SJCRH30 (cell line): ENCODE data around the gene PRKN. TPM values are rescaled to one million over a fixed set of nuclear protein-coding genes. Genes with fewer than 3 reads are reported as not detected.
"Not testable (repeated sequence)": the region's sequence is repeated elsewhere in the genome, so short reads cannot be mapped to it uniquely, and the experiment has no call there.

Source experiments
- DNase-seq, 2 experiments: peaks; one replicate each; pipeline ENCODE4 v3.0.0-alpha.2; 2015 to 2020
- H3K27ac ChIP-seq: fragments of 250-450 bp; sonication (Bioruptor Pico); 2 replicates; pipeline ENCODE4 v1.5.1; 2020; ENCODE audit warnings: mild to moderate bottlenecking, moderate library complexity
- H3K27me3 ChIP-seq: fragments of 250-450 bp; sonication (Bioruptor Pico); 2 replicates; pipeline ENCODE4 v1.5.1; 2020; ENCODE audit warnings: mild to moderate bottlenecking, moderate library complexity
- H3K36me3 ChIP-seq: fragments of 250-450 bp; sonication (Bioruptor Pico); 2 replicates; pipeline ENCODE4 v1.5.1; 2020; ENCODE audit warnings: mild to moderate bottlenecking, moderate library complexity
- H3K4me1 ChIP-seq: fragments of 250-450 bp; sonication (Bioruptor Pico); 2 replicates; pipeline ENCODE4 v1.5.1; 2020; ENCODE audit warnings: mild to moderate bottlenecking, moderate library complexity
- H3K4me3 ChIP-seq: fragments of 250-450 bp; sonication (Bioruptor Pico); 2 replicates; pipeline ENCODE4 v1.5.1; 2020; ENCODE audit warnings: mild to moderate bottlenecking, moderate library complexity
- H3K9me3 ChIP-seq: fragments of 250-450 bp; sonication (Bioruptor Pico); replicated peaks from 2 replicates; pipeline ENCODE4 v1.5.1; 2020; ENCODE audit warnings: mild to moderate bottlenecking, moderate library complexity
- total RNA-seq: library from RNA; depleted of rRNA; stranded (reverse); fragments of >200 nt; shearing (Covaris generic); gene quantifications from 2 replicates; pipeline ENCODE4 v1.2.3, GENCODE V29; 2014

The PRKN gene
- total RNA-seq, 1 experiment from 2014 or later: not detected

DNA sequence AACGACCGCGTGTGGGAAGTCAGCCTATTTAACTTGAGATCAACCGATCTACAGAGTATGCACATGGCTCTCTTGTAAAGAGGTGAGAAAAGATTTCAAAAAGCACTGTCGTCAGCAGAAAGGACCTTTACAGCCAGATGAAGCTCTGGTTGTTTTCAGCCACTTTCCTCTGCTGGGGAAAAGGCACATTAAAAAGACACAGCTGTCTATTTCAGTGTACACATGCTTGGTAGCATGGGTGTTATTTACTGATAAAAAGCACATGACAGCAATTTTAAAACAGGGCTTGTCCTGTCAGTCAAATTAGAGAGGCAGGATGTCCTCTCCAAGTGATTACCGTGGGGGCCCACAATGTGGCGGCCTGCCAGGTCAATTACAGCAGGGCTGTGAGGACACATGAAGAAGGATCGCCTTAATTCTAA is 188.9 kb downstream of the PRKN start:
- H3K27me3 ChIP-seq: 0 out of 2 replicates have a peak, but pooled peaks cover under 1% of the 10 kb centered on the region
- no peaks in the 10 kb centered on the region for H3K9me3 ChIP-seq
- peaks cover 3% of the 10 kb centered on the region; the same call in 1 of the 2 replicates for H3K4me1 ChIP-seq
- peak; percentile 24 to 35 for DNase-seq
- H3K4me3 ChIP-seq: no peak overlapping the region
- no peaks in the 10 kb centered on the region for H3K36me3 ChIP-seq
- H3K27ac ChIP-seq: no peak overlapping the region

DNA sequence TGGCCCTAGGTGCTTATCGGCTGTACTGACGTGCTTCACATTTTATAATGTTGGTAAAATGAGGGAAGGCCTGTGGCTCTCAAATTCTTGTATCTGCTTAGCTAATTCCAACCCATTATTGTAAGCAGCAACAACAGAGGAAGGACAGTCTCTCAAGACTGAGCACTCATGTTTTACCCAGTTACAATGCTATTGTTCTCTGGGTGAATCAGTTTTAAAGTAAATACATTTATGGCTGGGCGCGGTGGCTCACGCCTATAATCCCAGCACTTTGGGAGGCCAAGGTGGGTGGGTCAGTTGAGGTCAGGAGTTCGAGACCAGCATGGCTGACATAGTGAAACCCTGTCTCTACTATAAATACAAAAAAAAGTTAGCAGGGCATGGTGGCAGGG is 194.6 kb downstream of the PRKN start:
- Histone ChIP-seq H3K9me3 (no peaks in the 10 kb centered on the region), H3K27ac (no peak overlapping the region), H3K27me3 (no peaks in the 10 kb centered on the region), H3K4me3 (no peak overlapping the region), H3K4me1 (no peaks in the 10 kb centered on the region), H3K36me3 (no peaks in the 10 kb centered on the region)
- no peak for DNase-seq

DNA sequence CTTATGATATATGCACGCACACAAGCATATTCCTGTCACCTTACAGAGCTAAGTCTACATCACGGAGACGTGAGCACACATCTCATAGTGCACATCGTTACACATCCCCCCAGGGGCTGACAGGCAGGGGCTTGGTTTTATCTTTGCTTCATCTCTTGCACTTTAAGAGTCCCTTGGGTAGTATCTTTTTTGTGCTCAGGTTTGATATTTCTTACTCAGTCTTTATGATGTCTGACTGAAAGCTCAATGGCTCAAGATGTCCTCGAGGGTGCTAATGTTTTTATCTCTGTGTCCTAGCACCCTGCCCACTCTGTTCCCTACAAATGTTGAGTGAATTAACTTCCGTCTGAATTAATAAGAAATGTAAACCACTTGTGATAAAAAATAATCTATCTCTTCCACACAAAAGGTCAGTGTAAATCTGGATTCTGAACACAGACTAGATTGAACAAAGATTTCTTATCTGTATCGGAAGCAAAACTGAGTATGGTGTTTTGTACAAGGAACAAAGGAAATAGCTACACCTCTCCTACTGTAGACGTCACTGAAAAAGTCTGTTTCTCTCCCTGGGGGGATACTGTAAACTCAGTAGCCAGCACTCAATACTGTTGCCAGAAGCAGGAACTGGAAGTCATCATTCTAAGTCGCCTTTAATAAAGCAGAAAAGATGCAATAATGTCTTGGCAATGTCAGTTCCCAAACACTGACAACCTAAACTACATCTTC is 195.1 kb downstream of the PRKN start:
- H3K27ac ChIP-seq: no peak overlapping the region
- H3K9me3 ChIP-seq: no peaks in the 10 kb centered on the region
- no peak for DNase-seq
- no peaks in the 10 kb centered on the region for H3K27me3 ChIP-seq
- H3K4me3 ChIP-seq: no peak overlapping the region
- H3K4me1 ChIP-seq: no peaks in the 10 kb centered on the region
- H3K36me3 ChIP-seq: no peaks in the 10 kb centered on the region

DNA sequence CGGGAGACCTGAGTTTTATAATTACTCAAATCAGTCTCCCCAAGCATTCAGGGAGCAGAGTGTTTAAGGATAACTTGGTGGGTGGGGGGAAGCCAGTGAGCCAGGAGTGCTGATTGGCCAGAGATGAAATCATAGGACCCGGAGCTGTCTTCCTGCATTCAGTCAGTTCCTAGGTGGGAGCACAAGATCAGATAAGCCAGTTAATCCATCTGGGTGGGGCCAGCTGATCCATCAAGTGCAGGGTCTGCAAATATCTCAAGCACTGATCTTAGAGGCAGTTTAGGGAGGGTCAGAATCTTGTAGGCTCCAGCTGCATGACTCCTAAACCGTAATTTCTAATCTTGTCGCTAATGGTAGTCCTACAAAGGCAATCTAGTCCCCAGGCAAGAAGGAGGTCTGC is 196.2 kb downstream of the PRKN start:
- not testable (repeated sequence) for H3K36me3 ChIP-seq, H3K27me3 ChIP-seq, H3K9me3 ChIP-seq, H3K4me3 ChIP-seq, H3K4me1 ChIP-seq, H3K27ac ChIP-seq, DNase-seq

DNA sequence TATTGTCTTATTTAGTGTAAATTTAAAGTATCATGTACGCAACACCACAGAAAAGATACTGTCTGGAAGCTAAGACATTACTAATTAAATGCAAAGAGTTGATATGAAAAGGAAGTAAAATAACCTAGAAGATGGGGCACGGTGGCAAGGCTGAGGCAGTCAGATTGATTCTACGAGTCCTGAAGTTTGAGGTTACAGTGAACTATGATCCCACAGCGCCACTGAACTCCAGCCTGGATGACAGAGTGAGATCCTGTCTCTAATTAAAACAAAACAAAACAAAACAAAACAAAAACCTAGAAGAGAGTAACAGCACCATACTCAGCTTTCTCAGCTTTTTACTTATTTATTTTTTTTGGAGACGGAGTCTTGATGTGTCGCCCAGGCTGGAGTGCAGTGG is 199.0 kb downstream of the PRKN start:
- H3K36me3 ChIP-seq: no peaks in the 10 kb centered on the region
- H3K9me3 ChIP-seq: no peaks in the 10 kb centered on the region
- H3K4me1 ChIP-seq: no peaks in the 10 kb centered on the region
- H3K4me3 ChIP-seq: no peak overlapping the region
- DNase-seq: no peak
- H3K27ac ChIP-seq: no peak overlapping the region
- no peaks in the 10 kb centered on the region for H3K27me3 ChIP-seq

DNA sequence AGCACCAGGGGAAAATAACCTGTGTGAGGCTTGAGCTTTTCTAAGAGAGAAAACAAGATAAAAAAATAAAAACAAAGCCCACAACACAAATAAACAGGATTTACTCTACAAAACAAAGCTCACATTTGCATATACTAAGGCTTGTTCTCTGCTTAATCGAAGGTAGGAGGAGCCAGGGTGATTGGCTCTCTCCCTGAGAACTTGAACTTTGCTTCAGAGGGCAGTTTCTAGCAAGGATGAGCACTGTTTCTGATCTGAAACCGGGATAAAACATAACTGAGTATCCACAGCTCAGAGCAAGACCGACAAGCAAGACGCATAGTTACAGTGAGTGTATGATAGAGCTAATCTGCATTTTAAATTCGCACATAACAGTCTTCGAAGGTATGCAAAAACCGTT is 200.6 kb downstream of the PRKN start:
- DNase-seq: no peak
- Histone ChIP-seq H3K4me3 (no peak overlapping the region), H3K36me3 (no peaks in the 10 kb centered on the region), H3K27me3 (no peaks in the 10 kb centered on the region), H3K4me1 (no peaks in the 10 kb centered on the region), H3K9me3 (no peaks in the 10 kb centered on the region), H3K27ac (no peak overlapping the region)

DNA sequence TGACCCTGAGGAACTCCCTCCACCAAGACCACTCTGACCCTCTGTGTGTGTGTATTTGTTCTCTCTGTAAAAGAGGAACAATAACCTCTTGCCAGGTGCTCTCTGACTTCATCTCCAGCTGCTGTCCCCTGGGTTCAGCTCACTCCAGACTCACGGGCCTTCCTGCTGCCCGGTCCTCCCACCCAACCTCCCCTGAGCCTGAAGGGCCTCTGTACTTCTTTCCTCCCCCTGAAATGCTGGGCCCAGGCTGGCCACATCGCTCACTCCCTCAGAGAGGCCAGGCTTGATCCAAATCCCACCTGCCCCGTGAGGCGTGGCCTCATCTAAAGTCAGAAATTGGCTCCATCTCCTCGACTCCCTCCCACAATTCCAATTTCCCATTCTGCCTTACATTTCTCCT is 202.4 kb downstream of the PRKN start:
- DNase-seq: no peak
- Histone ChIP-seq H3K4me3 (no peak overlapping the region), H3K27ac (no peak overlapping the region), H3K27me3 (no peaks in the 10 kb centered on the region), H3K4me1 (no peaks in the 10 kb centered on the region), H3K36me3 (no peaks in the 10 kb centered on the region), H3K9me3 (no peaks in the 10 kb centered on the region)

DNA sequence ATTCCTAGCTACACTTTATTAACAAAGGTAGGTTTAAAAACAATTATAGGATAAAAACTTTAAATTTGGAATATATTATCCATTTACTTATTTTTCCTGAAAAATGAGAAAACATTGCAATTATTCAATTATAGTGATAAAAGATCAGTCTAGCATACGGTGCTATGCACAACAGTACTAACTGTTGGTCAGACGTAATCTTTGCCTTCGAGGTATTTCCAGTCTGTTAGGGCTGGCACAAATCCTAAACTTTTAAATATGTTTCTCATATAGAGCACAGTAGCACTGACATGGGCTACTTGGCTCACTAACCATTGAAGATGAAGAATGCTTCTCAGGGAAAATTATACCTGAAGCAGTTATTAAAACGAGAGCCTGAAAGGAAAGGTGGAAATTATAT is 214.8 kb downstream of the PRKN start:
- H3K4me3 ChIP-seq: no peak overlapping the region
- H3K27ac ChIP-seq: no peak overlapping the region
- peaks cover 5% of the 10 kb centered on the region; the same call in 1 of the 2 replicates for H3K27me3 ChIP-seq
- no peak for DNase-seq
- no peaks in the 10 kb centered on the region for H3K36me3 ChIP-seq
- H3K4me1 ChIP-seq: no peaks in the 10 kb centered on the region
- no peaks in the 10 kb centered on the region for H3K9me3 ChIP-seq

DNA sequence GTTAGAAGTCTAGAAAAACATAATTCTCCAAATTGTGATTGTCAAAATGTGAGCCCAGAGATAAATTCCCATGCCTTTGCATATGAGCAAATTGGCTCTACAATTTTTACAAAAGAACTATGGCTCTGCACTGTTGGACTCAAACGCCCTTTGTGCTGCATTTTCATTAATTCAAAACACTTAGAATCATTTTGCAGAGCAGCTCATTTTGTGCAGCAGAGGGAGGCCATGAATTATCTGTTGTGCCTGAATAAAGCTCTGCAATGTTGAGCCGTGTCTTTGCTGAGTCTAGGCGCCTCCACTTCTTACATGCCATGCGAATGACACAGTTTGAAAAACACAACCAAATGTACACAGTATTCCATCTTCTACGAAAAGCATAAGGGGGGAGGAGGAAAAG is 230.2 kb downstream of the PRKN start:
- H3K27me3 ChIP-seq: peaks cover 7% of the 10 kb centered on the region; the same call in 1 of the 2 replicates
- no peak overlapping the region for H3K27ac ChIP-seq
- H3K9me3 ChIP-seq: no peaks in the 10 kb centered on the region
- H3K36me3 ChIP-seq: no peaks in the 10 kb centered on the region
- no peak overlapping the region for H3K4me3 ChIP-seq
- no peak for DNase-seq
- H3K4me1 ChIP-seq: no peaks in the 10 kb centered on the region

DNA sequence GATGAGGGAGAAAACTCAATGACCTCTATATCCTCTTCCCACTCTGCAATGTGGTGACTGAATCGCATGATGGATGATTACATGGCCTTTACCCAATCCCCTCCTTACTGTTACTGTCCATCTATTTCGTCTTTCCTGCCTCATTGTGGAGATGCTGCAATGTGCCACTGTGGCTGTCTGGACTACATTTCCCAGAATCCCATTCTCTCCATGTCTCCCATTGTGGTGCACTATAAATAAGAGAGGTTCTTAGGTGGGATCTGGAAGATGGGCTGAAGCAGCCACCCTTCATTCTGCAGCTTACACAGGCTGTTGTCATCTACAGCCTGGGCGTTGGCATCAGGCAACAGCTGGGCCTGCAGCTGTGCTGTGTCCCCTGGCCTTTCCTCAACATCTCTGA is 233.6 kb downstream of the PRKN start:
- Histone ChIP-seq H3K27ac (no peak overlapping the region), H3K36me3 (no peaks in the 10 kb centered on the region), H3K4me1 (no peaks in the 10 kb centered on the region), H3K9me3 (no peaks in the 10 kb centered on the region), H3K4me3 (no peak overlapping the region), H3K27me3 (peaks cover 3% of the 10 kb centered on the region; the same call in 1 of the 2 replicates)
- no peak for DNase-seq

DNA sequence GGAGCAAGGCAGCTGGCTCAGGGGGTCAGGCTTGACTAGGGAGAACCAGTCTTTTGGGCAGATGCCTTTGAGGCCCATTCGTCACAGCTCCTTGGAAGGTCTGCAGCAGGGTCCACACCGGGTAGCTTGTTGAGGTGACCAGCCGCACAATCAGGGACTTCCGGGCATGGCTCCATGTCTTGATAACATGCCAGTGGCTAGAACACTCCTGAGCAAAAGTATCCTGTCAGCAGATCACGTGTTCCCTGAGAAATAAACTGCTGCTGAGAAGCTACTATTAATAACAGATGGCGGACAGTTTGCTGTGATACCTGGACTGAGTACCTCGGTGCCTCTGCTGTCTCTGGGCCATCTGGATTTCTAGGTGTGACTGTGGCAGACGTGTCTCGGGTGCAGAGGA is 235.9 kb downstream of the PRKN start:
- H3K4me3 ChIP-seq: no peak overlapping the region
- H3K36me3 ChIP-seq: no peaks in the 10 kb centered on the region
- peaks cover 3% of the 10 kb centered on the region; the same call in 1 of the 2 replicates for H3K27me3 ChIP-seq
- H3K9me3 ChIP-seq: no peaks in the 10 kb centered on the region
- H3K4me1 ChIP-seq: no peaks in the 10 kb centered on the region
- no peak overlapping the region for H3K27ac ChIP-seq
- no peak for DNase-seq

DNA sequence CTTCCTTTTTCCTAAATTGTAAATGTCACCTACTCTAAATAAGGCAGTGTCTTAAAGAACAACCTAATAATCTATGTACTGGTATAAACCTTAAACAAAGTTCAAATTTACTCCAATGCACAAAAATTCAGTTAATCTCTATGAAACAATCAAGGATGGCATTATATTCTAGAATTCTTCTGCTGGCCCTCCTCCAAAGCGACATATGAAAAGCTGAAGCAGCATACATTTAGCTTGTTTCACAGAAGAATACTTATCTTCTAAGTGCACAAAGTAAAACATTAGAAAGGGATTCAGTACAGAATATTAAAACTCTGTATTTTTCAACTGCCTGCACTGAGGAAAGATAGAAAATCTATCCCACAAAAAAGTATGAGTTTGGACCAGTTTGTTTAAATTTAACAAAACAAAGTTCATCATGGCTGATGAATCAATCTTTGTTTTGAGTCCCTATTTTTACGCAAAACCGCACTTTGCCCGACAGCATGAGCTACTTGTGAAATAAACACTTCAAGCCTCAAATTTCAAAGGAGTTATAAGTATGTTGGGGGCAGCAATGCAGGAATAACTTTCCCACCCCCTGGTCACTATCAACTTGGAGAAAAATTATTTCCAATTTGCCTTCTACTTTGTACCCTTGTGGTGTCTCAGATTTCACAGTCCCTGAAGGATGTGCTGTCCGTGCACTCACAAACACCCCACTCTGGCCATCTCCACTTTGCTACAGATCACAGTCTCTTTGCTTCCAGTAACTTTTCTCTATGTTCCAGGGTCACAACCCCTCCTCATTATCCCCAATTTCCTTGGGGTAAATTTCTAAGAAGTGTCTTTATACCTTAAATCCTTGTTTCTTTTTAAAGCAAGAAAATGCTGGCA is 238.2 kb downstream of the PRKN start:
- Histone ChIP-seq H3K9me3 (no peaks in the 10 kb centered on the region), H3K4me3 (no peak overlapping the region), H3K27me3 (peaks cover 3% of the 10 kb centered on the region; the same call in 1 of the 2 replicates), H3K4me1 (peaks cover 3% of the 10 kb centered on the region), H3K36me3 (no peaks in the 10 kb centered on the region), H3K27ac (no peak overlapping the region)
- no peak for DNase-seq

DNA sequence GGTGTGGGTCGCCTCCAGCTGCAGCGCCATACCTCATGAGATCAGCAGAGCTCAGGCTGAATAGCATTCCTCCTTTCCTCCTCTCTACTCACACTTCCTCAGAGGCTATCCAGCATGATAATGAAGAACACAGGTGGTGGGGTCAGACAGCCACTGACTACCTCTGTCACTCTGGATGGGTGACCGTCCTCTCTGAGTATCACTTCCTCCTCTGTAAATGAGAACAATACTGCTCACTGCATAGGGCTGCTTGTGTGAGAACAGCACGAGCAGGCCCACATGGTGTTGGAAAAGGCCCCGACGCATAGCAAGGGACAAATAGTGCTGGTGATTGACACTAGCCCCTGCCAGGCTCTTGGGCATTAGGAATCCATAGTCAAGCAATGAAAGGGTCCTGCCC is 239.1 kb downstream of the PRKN start:
- DNase-seq: no peak
- Histone ChIP-seq H3K27me3 (peaks cover 3% of the 10 kb centered on the region; the same call in 1 of the 2 replicates), H3K4me1 (peaks cover 3% of the 10 kb centered on the region), H3K36me3 (no peaks in the 10 kb centered on the region), H3K9me3 (no peaks in the 10 kb centered on the region), H3K27ac (no peak overlapping the region), H3K4me3 (no peak overlapping the region)

DNA sequence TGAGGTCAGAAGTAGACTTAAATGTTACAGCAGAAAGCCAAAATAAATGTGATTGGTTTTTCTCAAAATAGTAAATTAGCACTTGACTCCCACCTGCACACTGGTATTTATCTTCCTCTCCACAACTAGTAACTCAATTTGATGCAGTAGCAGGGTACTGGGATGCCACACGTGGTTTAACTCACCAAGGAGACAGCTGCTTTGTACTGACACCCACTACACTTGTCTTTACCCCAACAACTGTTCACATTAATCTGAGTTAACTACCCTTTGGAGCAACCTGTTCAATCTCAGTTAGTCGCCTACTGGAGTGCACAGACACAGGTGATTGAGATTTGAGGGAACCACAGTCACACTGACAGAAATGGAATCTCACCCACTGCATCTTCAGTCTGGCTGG is 242.1 kb downstream of the PRKN start:
- H3K36me3 ChIP-seq: no peaks in the 10 kb centered on the region
- H3K4me1 ChIP-seq: peaks cover 3% of the 10 kb centered on the region
- no peaks in the 10 kb centered on the region for H3K9me3 ChIP-seq
- peaks cover 3% of the 10 kb centered on the region; the same call in 1 of the 2 replicates for H3K27me3 ChIP-seq
- no peak overlapping the region for H3K4me3 ChIP-seq
- H3K27ac ChIP-seq: no peak overlapping the region
- peak in 1 of 2 experiments; percentile 23 for DNase-seq

DNA sequence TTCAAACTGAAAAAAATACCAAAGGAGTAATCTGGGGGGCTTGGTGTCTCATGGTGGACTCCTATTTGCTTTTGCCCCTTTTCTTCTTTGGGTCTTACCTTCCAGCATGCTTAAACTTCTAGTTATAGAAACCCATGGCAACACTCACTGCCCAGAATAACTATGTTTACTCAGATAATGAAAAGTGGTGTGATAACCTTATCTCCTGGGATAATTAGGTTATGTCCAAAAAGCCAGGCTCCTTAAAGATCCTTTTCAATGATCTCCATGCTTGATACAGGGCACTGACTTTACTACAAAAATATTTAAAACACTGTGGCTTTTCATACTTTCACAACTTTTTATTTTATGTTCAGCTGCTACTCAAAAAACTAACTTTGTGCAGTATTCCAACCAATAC is 245.6 kb downstream of the PRKN start:
- peaks cover 3% of the 10 kb centered on the region for H3K4me1 ChIP-seq
- H3K9me3 ChIP-seq: no peaks in the 10 kb centered on the region
- no peak overlapping the region for H3K27ac ChIP-seq
- no peak overlapping the region for H3K4me3 ChIP-seq
- no peaks in the 10 kb centered on the region for H3K27me3 ChIP-seq
- H3K36me3 ChIP-seq: no peaks in the 10 kb centered on the region
- no peak for DNase-seq
